GM04503 (cell line): ENCODE data around the gene ROPN1L.
"Not testable (repeated sequence)": the region's sequence is repeated elsewhere in the genome, so short reads cannot be mapped to it uniquely, and the experiment has no call there.

Source experiments
- DNase-seq: peaks from one replicate; pipeline ENCODE4 v3.0.0-alpha.2; 2012; ENCODE audit warnings: low read depth

ROPN1L gene

GRCh38 chr5:10479154-10479721, 37.6 kb downstream of the ROPN1L start:
- DNase-seq: no peak

- no peak for DNase-seq
Measured at GRCh38 chr5:10480237-10480985, 38.7 kb downstream of the ROPN1L start.

GRCh38 chr5:10481241-10481935, 39.7 kb downstream of the ROPN1L start:
- DNase-seq: no peak

- no peak for DNase-seq
Measured at GRCh38 chr5:10482791-10483530, 41.3 kb downstream of the ROPN1L start.

GRCh38 chr5:10484774-10485141, 43.1 kb downstream of the ROPN1L start:
- DNase-seq: no peak

- no peak for DNase-seq
Measured at GRCh38 chr5:10485142-10485795, 43.6 kb downstream of the ROPN1L start.

GRCh38 chr5:10485897-10486296, 44.2 kb downstream of the ROPN1L start:
- no peak for DNase-seq

- DNase-seq: no peak
Measured at GRCh38 chr5:10486511-10487344, 45.0 kb downstream of the ROPN1L start.

GRCh38 chr5:10488144-10488543, 46.5 kb downstream of the ROPN1L start:
- DNase-seq: no peak

- no peak for DNase-seq
Measured at GRCh38 chr5:10489810-10490426, 48.2 kb downstream of the ROPN1L start.

GRCh38 chr5:10490927-10491672, 49.4 kb downstream of the ROPN1L start:
- DNase-seq: no peak

GRCh38 chr5:10491673-10492026, 50.0 kb downstream of the ROPN1L start:
- no peak for DNase-seq

GRCh38 chr5:10493884-10494283, 52.2 kb downstream of the ROPN1L start:
- no peak for DNase-seq

GRCh38 chr5:10494497-10494896, 52.8 kb downstream of the ROPN1L start:
- DNase-seq: not testable (repeated sequence)

- no peak for DNase-seq
Measured at GRCh38 chr5:10497554-10497953, 55.9 kb downstream of the ROPN1L start.

- DNase-seq: no peak
Measured at GRCh38 chr5:10498350-10498749, 56.7 kb downstream of the ROPN1L start.

- DNase-seq: no peak
Measured at GRCh38 chr5:10499066-10499465, 57.4 kb downstream of the ROPN1L start.

- DNase-seq: no peak
Measured at GRCh38 chr5:10499776-10500175, 58.1 kb downstream of the ROPN1L start.

- DNase-seq: no peak
Measured at GRCh38 chr5:10500669-10501068, 59.0 kb downstream of the ROPN1L start.

- DNase-seq: no peak
Measured at GRCh38 chr5:10501554-10502075, 59.9 kb downstream of the ROPN1L start.
